HepG2 (cell line): ENCODE results near the gene IQCE. TPM values are rescaled to one million over a fixed set of nuclear protein-coding genes. Genes with fewer than 3 reads are reported as not detected.

Experiments used
- ATAC-seq: fragments of 200-7000 bp; cut with Tn5 transposase; 3 replicates; pipeline ENCODE4 v1.9.1; 2020; ENCODE audit warnings: mild to moderate bottlenecking, moderate library complexity
- BruUV-seq: library from RNA; stranded (reverse); fragments of 400-500 nt; replicated peaks from 2 replicates; lab custom pipeline; 2021; lab: Mats Ljungman, UMichigan
- CTCF ChIA-PET: fragments of 300-600 bp; formaldehyde crosslinking; extraction: SDS; loops from one replicate; lab custom pipeline; 2021; ENCODE audit warnings: low total read pairs, inconsistent platforms, low intra/inter-chr PET ratio; lab: Yijun Ruan, JAX
- POLR2A ChIA-PET: fragments of 350-600 bp; sonication (Branson Sonifier 250); formaldehyde crosslinking; loops from one replicate; lab custom pipeline; 2020; ENCODE audit warnings: antibody characterized with exemption, inconsistent platforms; lab: Yijun Ruan, JAX
- DNase-seq: peaks from one replicate; pipeline ENCODE4 v3.0.0-alpha.2; 2015; ENCODE audit warnings: low spot score
- FAIRE-seq: peaks from 3 replicates; lab custom pipeline; 2011; peaks lifted over from hg19 to GRCh38; lab: Jason Lieb, UNC
- H2AFZ ChIP-seq: one replicate; pipeline ENCODE4 v1.6.1; 2011; ENCODE audit warnings: low read length, inconsistent platforms
- H3K27ac ChIP-seq: fragments of 300-600 bp; 3 replicates; pipeline ENCODE4 v1.8.0; 2011; ENCODE audit warnings: mixed run types, mild to moderate bottlenecking, mixed read lengths, low read length, inconsistent platforms; ENCODE audit not compliant: insufficient read depth; ENCODE audit errors: extremely low read length
- H3K27me3 ChIP-seq, 2 experiments: fragments of 200-600 bp in 1 of 2; 2 replicates in 1 of 2; 3 replicates in 1 of 2; pipeline versions ENCODE4 v1.6.0 to v1.8.0; 2011; ENCODE audit warnings: low read length in 2 of 2, mild to moderate bottlenecking in 2 of 2, moderate library complexity in 2 of 2, inconsistent platforms in 1 of 2; ENCODE audit not compliant: insufficient read depth in 2 of 2, control insufficient read depth in 1 of 2
- H3K36me3 ChIP-seq, 2 experiments: fragments of 200-600 bp in 1 of 2; replicated peaks in 1 of 2; 2 replicates in 1 of 2; 3 replicates in 1 of 2; pipeline versions ENCODE4 v1.5.1 to v1.8.0; 2011; ENCODE audit warnings: low read length in 2 of 2, inconsistent platforms in 1 of 2; ENCODE audit not compliant: insufficient read depth in 2 of 2, control insufficient read depth in 1 of 2
- H3K4me1 ChIP-seq: 2 replicates; pipeline ENCODE4 v1.5.1; 2012; ENCODE audit warnings: low read length, inconsistent platforms; ENCODE audit not compliant: insufficient read depth
- H3K4me2 ChIP-seq: 2 replicates; pipeline ENCODE4 v1.6.0; 2011; ENCODE audit warnings: low read depth, low read length, inconsistent platforms
- H3K4me3 ChIP-seq, 3 experiments: fragments of 200-600 bp in 1 of 3; sonication (generic), shearing (Covaris generic) in 1 of 3; replicated peaks in 1 of 3; 2 replicates each; pipeline ENCODE4 v1.5.1; 2011 to 2016; ENCODE audit warnings: low read length in 3 of 3, inconsistent platforms in 2 of 3, low read depth in 2 of 3, mild to moderate bottlenecking in 2 of 3, control low read depth in 1 of 3, mixed read lengths in 1 of 3; ENCODE audit not compliant: insufficient read depth in 1 of 3
- H3K79me2 ChIP-seq: one replicate; pipeline ENCODE4 v1.6.1; 2011; ENCODE audit warnings: low read length, inconsistent platforms; ENCODE audit not compliant: insufficient read depth
- H3K9ac ChIP-seq: 2 replicates; pipeline ENCODE4 v1.6.0; 2011; ENCODE audit warnings: mild to moderate bottlenecking, low read depth, low read length, inconsistent platforms; ENCODE audit not compliant: insufficient read depth
- H3K9me3 ChIP-seq: 2 replicates; pipeline ENCODE4 v1.5.1; 2012; ENCODE audit warnings: mild to moderate bottlenecking, low read length
- H4K20me1 ChIP-seq: 2 replicates; pipeline ENCODE4 v1.6.0; 2011; ENCODE audit warnings: inconsistent platforms, mild to moderate bottlenecking, low read length, moderate library complexity; ENCODE audit not compliant: insufficient read depth
- BCLAF1 ChIP-seq: fragments of 450-650 bp; IDR thresholded peaks from 2 replicates; pipeline ENCODE4 v1.6.1; 2017; ENCODE audit warnings: mild to moderate bottlenecking
- KDM1A ChIP-seq: IDR thresholded peaks from 2 replicates; pipeline ENCODE4 v1.6.1; 2016; ENCODE audit warnings: missing compliant biosample characterization
- RBFOX2 ChIP-seq: fragments of 200-400 bp; formaldehyde crosslinking; IDR thresholded peaks from 2 replicates; pipeline ENCODE4 v1.6.1; 2017; ENCODE audit warnings: low read depth, mild to moderate bottlenecking, low read length
- WGBS: methylation state at CpG from one replicate; pipeline ENCODE4 v1.1.6; 2017; ENCODE audit warnings: low lambda C conversion rate; 5-methylcytosine and 5-hydroxymethylcytosine counted together
- in situ Hi-C: cut with HindIII; loops from 2 replicates; pipeline ENCODE4 v1.10.0; 2017; ENCODE audit warnings: low pct_unique_long_range_greater_than_20kb; ENCODE audit not compliant: extremely low pct_ligation_motif_present
- intact Hi-C: fragments of 100-400 bp; cut with micrococcal nuclease; formaldehyde crosslinking; loops from one replicate; pipeline ENCODE4 v1.10.0; 2022; ENCODE audit not compliant: unreplicated experiment
- polyA plus RNA-seq, 8 experiments: library from polyadenylated mRNA; depleted of rRNA in 3 of 8; stranded (reverse) in 7 of 8; unstranded in 1 of 8; fragments of >200 nt; fragmentation: Illumina TruSeq in 4 of 8; extraction: Trizol in 4 of 8; gene quantifications; 2 replicates each; pipeline versions ENCODE4 v1.2.1 to v1.2.3, GENCODE V29; 2011 to 2016; ENCODE audit warnings: low read depth in 4 of 8, missing spikeins in 1 of 8, mixed read lengths in 1 of 8; ENCODE audit not compliant: insufficient read depth in 1 of 8
- total RNA-seq, 5 experiments: library from RNA; depleted of rRNA; stranded (reverse); fragments of >200 nt; fragmentation: Illumina TruSeq; extraction: Trizol; gene quantifications; 2 replicates each; pipeline ENCODE4 v1.2.3, GENCODE V29; 2016; ENCODE audit warnings: low read depth in 1 of 5

Gene IQCE
- total and polyA plus RNA-seq, 2 of the 13 experiments (the other 11 are each of a cell fraction or from before 2014, with no cell fraction given): 1.5 to 2.5 TPM

- no TSS peak for BruUV-seq
- Histone ChIP-seq H3K4me1 (no peaks in the 10 kb centered on the region), H4K20me1 (no peaks in the 10 kb centered on the region), H3K79me2 (no peaks in the 10 kb centered on the region), H3K27ac (no peak overlapping the region), H2AFZ (no peak overlapping the region), H3K27me3 (no peaks in the 10 kb centered on the region), H3K4me2 (no peak overlapping the region), H3K4me3 (no peak overlapping the region), H3K9ac (no peak overlapping the region), H3K36me3 (peaks cover 12 to 18% of the 10 kb centered on the region in 2 experiments; a peak in 4 of 5 replicates), H3K9me3 (no peaks in the 10 kb centered on the region)
- ChIA-PET POLR2A (no interaction called here), CTCF (no interaction called here)
- DNase-seq: no peak
- peak; percentile 45 for TF ChIP-seq RBFOX2
- TF ChIP-seq KDM1A (CRISPR knock-in tag): no peak
- intact Hi-C loops (no loop called here), in situ Hi-C loops (no loop called here)
- WGBS: 97% methylated on average over 12 of the region's 32 CpGs
- ATAC-seq: 0 out of 3 replicates have a peak, but pooled peaks have one; percentile 6
- FAIRE-seq: no peak
Observed at GRCh38 chr7:2539031-2539911, 19.5 kb upstream of the IQCE start.

- intact Hi-C loops (no loop called here), in situ Hi-C loops (no loop called here)
- Histone ChIP-seq H3K36me3 (peaks cover 15 to 23% of the 10 kb centered on the region in 2 experiments; a peak in 4 of 5 replicates), H3K27ac (no peak overlapping the region), H3K27me3 (no peaks in the 10 kb centered on the region), H4K20me1 (no peaks in the 10 kb centered on the region), H3K9ac (no peak overlapping the region), H3K4me2 (no peak overlapping the region), H3K4me1 (no peaks in the 10 kb centered on the region), H3K4me3 (no peak overlapping the region), H3K79me2 (no peaks in the 10 kb centered on the region), H3K9me3 (no peaks in the 10 kb centered on the region), H2AFZ (no peak overlapping the region)
- ATAC-seq (no peak), FAIRE-seq (no peak), DNase-seq (no peak)
- CTCF ChIA-PET: no interaction called here
- no TSS peak for BruUV-seq
- no peak for TF ChIP-seq BCLAF1
- WGBS: 96% methylated on average over 5 of the region's 7 CpGs
- POLR2A ChIA-PET: no interaction called here
Observed at GRCh38 chr7:2540133-2540532, 18.6 kb upstream of the IQCE start.
